ENCODE results near the gene GPLD1.

GPLD1 gene

GRCh38 chr6:24486065-24486464 is 3.3 kb downstream of the GPLD1 start:
- DNase-seq (ENCODE audit: low read depth): no peak
- no peak for TF ChIP-seq CTCF (IDR thresholded peaks at IDR 0.05; ENCODE audit: low read length, missing control alignments)
- H3K4me3 ChIP-seq (replicated peaks; ENCODE audit: low read depth, low read length): no peak overlapping the region

- no peak for TF ChIP-seq CTCF (IDR thresholded peaks at IDR 0.05; ENCODE audit: low read length, missing control alignments)
- H3K4me3 ChIP-seq (replicated peaks; ENCODE audit: low read depth, low read length): no peak overlapping the region
- DNase-seq (ENCODE audit: low read depth): no peak
These were observed 4.6 kb downstream of the GPLD1 start for GRCh38 chr6:24484657-24485323.

- DNase-seq (ENCODE audit: low read depth): no peak
- H3K4me3 ChIP-seq (replicated peaks; ENCODE audit: low read depth, low read length): no peak overlapping the region
- TF ChIP-seq CTCF (IDR thresholded peaks at IDR 0.05; ENCODE audit: low read length, missing control alignments): no peak
These were observed 7.9 kb downstream of the GPLD1 start for GRCh38 chr6:24481449-24481848.

GRCh38 chr6:24480705-24481104 is 8.7 kb downstream of the GPLD1 start:
- no peak for TF ChIP-seq CTCF (IDR thresholded peaks at IDR 0.05; ENCODE audit: low read length, missing control alignments)
- H3K4me3 ChIP-seq (replicated peaks; ENCODE audit: low read depth, low read length): no peak overlapping the region
- no peak for DNase-seq (ENCODE audit: low read depth)

- DNase-seq (ENCODE audit: low read depth): no peak
- TF ChIP-seq CTCF (IDR thresholded peaks at IDR 0.05; ENCODE audit: low read length, missing control alignments): no peak
- no peak overlapping the region for H3K4me3 ChIP-seq (replicated peaks; ENCODE audit: low read depth, low read length)
These were observed 10.5 kb downstream of the GPLD1 start for GRCh38 chr6:24478903-24479302.

GRCh38 chr6:24477070-24477469 is 12.3 kb downstream of the GPLD1 start:
- TF ChIP-seq CTCF (IDR thresholded peaks at IDR 0.05; ENCODE audit: low read length, missing control alignments): no peak
- no peak overlapping the region for H3K4me3 ChIP-seq (replicated peaks; ENCODE audit: low read depth, low read length)
- no peak for DNase-seq (ENCODE audit: low read depth)

- DNase-seq (ENCODE audit: low read depth): no peak
- TF ChIP-seq CTCF (IDR thresholded peaks at IDR 0.05; ENCODE audit: low read length, missing control alignments): no peak
- H3K4me3 ChIP-seq (replicated peaks; ENCODE audit: low read depth, low read length): no peak overlapping the region
These were observed 12.7 kb downstream of the GPLD1 start for GRCh38 chr6:24476631-24477030.

Measured in fibroblast of pulmonary artery (primary cell).